Skeletal muscle cell (primary cell): Measurements from ENCODE around the gene MAGEA10.
"Not testable (repeated sequence)": the region's sequence is repeated elsewhere in the genome, so short reads cannot be mapped to it uniquely, and the experiment has no call there.

Experiments
- DNase-seq: peaks from one replicate; pipeline ENCODE4 v3.0.0-alpha.2; 2010; ENCODE audit warnings: low read depth
- H3K4me3 ChIP-seq: 2 replicates; pipeline ENCODE4 v1.5.1; 2011; ENCODE audit warnings: low read depth, mild to moderate bottlenecking, control low read depth, low read length, moderate library complexity

Gene MAGEA10

GRCh38 chrX:152138388-152138784, at the start of gene MAGEA10:
MAGEA10 (minus strand) TSS chrX:152138577; CDS start chrX:152135620, 2,957 bp downstream.
- H3K4me3 ChIP-seq = no peak within 1 kb of the TSS
- DNase-seq = no peak

- DNase-seq = no peak
- no peak overlapping the region for H3K4me3 ChIP-seq
Observed at GRCh38 chrX:152177497-152178269, 39.3 kb upstream of the MAGEA10 start.

- no peak overlapping the region for H3K4me3 ChIP-seq
- no peak for DNase-seq
Observed at GRCh38 chrX:152177052-152177451, 38.7 kb upstream of the MAGEA10 start.

- not testable (repeated sequence) for H3K4me3 ChIP-seq, DNase-seq
Observed at GRCh38 chrX:152175892-152176291, 37.5 kb upstream of the MAGEA10 start.

- not testable (repeated sequence) for H3K4me3 ChIP-seq, DNase-seq
Observed at GRCh38 chrX:152173923-152174322, 35.5 kb upstream of the MAGEA10 start.

- no peak overlapping the region for H3K4me3 ChIP-seq
- DNase-seq = no peak
Observed at GRCh38 chrX:152170621-152171020, 32.2 kb upstream of the MAGEA10 start.

- DNase-seq = no peak
- no peak overlapping the region for H3K4me3 ChIP-seq
Observed at GRCh38 chrX:152165033-152165743, 26.8 kb upstream of the MAGEA10 start.

GRCh38 chrX:152157042-152157441, 18.7 kb upstream of the MAGEA10 start:
- DNase-seq = no peak
- no peak overlapping the region for H3K4me3 ChIP-seq

- DNase-seq = no peak
- H3K4me3 ChIP-seq = no peak overlapping the region
Observed at GRCh38 chrX:152155766-152156310, 17.5 kb upstream of the MAGEA10 start.

- no peak overlapping the region for H3K4me3 ChIP-seq
- DNase-seq = no peak
Observed at GRCh38 chrX:152154050-152154449, 15.7 kb upstream of the MAGEA10 start.

- no peak for DNase-seq
- no peak overlapping the region for H3K4me3 ChIP-seq
Observed at GRCh38 chrX:152151256-152151655, 12.9 kb upstream of the MAGEA10 start.

GRCh38 chrX:152149648-152150047, 11.3 kb upstream of the MAGEA10 start:
- H3K4me3 ChIP-seq = no peak overlapping the region
- no peak for DNase-seq

- no peak for DNase-seq
- no peak overlapping the region for H3K4me3 ChIP-seq
Observed at GRCh38 chrX:152139589-152139988, 1.2 kb upstream of the MAGEA10 start.

GRCh38 chrX:152137771-152138387, 498 bp downstream of the MAGEA10 start:
- DNase-seq = no peak
- no peak overlapping the region for H3K4me3 ChIP-seq

GRCh38 chrX:152136312-152136711, 2.1 kb downstream of the MAGEA10 start:
- no peak overlapping the region for H3K4me3 ChIP-seq

GRCh38 chrX:152131525-152131924, 6.9 kb downstream of the MAGEA10 start:
- DNase-seq = no peak
- H3K4me3 ChIP-seq = no peak overlapping the region

More at GRCh38 chrX:152136312-152136711, 2.1 kb downstream of the MAGEA10 start:
- DNase-seq = no peak

- DNase-seq, H3K4me3 ChIP-seq: not testable (repeated sequence)
Observed at GRCh38 chrX:152129069-152129844, 9.1 kb downstream of the MAGEA10 start.

- H3K4me3 ChIP-seq = no peak overlapping the region
- DNase-seq = no peak
Observed at GRCh38 chrX:152117305-152117704, 21.1 kb downstream of the MAGEA10 start.

- DNase-seq = no peak
- H3K4me3 ChIP-seq = no peak overlapping the region
Observed at GRCh38 chrX:152108527-152108926, 29.9 kb downstream of the MAGEA10 start.
